ENCODE measurements around the gene PSORS1C1. TPM values are rescaled to one million over a fixed set of nuclear protein-coding genes. Genes with fewer than 3 reads are reported as not detected.
A peak's percentile ranks its signal among the peaks of the same experiment; 100 is the strongest.

Gene PSORS1C1
- total RNA-seq, 1 donor from 2014 or later: 10.5 TPM

DNA sequence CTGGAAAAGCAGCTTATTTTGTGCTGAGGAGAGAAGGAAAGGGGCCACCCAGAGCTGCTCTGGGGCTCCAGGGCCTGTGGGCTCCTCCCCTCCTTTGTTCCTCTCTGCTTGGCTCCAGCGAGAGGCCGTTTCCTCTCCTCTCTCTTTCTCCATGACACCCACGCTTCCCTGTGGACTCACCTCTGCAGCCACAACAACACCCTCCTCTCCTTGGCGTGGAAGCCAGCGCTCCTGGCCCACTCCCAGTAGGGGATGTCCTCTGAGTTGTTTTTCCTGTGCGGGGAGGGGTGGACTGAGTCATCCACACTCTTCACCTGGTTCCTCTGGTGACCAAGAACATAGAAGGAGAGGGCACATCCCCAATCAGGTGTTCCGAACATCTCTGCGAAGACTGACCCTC, 10.6 kb downstream of the PSORS1C1 start:
- Histone ChIP-seq H3K27me3 (ENCODE audit: low read depth) (no peaks in the 10 kb centered on the region), H3K27ac (no peak overlapping the region), H3K4me3 (no peak overlapping the region), H3K4me1 (peaks cover 17% of the 10 kb centered on the region), H3K36me3 (no peaks in the 10 kb centered on the region), H3K9me3 (no peaks in the 10 kb centered on the region)
- TF ChIP-seq, protein P1, sequence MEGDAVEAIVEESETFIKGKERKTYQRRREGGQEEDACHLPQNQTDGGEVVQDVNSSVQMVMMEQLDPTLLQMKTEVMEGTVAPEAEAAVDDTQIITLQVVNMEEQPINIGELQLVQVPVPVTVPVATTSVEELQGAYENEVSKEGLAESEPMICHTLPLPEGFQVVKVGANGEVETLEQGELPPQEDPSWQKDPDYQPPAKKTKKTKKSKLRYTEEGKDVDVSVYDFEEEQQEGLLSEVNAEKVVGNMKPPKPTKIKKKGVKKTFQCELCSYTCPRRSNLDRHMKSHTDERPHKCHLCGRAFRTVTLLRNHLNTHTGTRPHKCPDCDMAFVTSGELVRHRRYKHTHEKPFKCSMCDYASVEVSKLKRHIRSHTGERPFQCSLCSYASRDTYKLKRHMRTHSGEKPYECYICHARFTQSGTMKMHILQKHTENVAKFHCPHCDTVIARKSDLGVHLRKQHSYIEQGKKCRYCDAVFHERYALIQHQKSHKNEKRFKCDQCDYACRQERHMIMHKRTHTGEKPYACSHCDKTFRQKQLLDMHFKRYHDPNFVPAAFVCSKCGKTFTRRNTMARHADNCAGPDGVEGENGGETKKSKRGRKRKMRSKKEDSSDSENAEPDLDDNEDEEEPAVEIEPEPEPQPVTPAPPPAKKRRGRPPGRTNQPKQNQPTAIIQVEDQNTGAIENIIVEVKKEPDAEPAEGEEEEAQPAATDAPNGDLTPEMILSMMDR (IDR thresholded peaks at IDR 0.05): no peak
- intact Hi-C loops (cut with DNase I): no loop called here
- ATAC-seq (peak; percentile 64 to 74), DNase-seq (peak; percentile 61)

DNA sequence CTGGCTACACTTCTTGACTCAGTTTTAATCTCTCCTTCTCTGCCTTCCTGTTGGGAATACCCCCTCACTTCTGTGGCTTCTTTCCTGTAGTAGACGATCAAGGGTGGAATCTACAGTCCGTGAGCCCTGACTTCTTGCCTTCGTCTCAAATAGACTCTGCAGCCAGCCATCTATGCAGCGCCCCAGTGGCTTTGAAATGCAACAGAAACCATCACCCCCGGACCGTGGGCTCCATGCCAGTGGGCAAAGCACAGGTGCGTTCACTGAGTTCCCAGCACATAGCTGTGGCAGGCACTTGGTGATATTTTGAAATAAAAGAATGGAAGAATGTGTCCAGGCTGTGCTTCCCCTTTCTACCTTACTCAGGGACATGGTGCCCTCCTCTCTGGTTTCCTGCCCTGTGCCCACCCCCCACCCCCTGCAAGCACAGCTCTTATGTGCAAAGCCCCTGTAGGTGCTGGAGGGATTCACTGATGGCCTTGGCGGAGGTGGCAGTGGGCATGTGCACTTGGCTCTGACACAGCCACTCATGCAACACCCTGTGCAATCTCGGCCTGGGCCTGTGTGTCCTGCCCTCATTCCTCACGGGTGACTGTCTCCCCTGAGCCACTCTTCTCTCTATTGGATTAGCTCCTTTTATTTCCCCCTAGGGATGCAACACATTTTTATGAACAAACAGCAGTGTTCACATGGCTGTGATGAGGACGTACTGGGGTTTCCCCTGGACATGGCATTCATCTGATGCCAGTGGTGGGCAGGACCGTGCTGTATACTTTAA, 11.2 kb downstream of the PSORS1C1 start:
- Histone ChIP-seq H3K27ac (no peak overlapping the region), H3K4me1 (peaks cover 17% of the 10 kb centered on the region), H3K27me3 (ENCODE audit: low read depth) (no peaks in the 10 kb centered on the region), H3K4me3 (no peak overlapping the region), H3K36me3 (no peaks in the 10 kb centered on the region), H3K9me3 (no peaks in the 10 kb centered on the region)
- no peak for DNase-seq
- TF ChIP-seq, protein P1 (IDR thresholded peaks at IDR 0.05): no peak
- intact Hi-C loops (cut with DNase I): no loop called here
- no peak for ATAC-seq

DNA sequence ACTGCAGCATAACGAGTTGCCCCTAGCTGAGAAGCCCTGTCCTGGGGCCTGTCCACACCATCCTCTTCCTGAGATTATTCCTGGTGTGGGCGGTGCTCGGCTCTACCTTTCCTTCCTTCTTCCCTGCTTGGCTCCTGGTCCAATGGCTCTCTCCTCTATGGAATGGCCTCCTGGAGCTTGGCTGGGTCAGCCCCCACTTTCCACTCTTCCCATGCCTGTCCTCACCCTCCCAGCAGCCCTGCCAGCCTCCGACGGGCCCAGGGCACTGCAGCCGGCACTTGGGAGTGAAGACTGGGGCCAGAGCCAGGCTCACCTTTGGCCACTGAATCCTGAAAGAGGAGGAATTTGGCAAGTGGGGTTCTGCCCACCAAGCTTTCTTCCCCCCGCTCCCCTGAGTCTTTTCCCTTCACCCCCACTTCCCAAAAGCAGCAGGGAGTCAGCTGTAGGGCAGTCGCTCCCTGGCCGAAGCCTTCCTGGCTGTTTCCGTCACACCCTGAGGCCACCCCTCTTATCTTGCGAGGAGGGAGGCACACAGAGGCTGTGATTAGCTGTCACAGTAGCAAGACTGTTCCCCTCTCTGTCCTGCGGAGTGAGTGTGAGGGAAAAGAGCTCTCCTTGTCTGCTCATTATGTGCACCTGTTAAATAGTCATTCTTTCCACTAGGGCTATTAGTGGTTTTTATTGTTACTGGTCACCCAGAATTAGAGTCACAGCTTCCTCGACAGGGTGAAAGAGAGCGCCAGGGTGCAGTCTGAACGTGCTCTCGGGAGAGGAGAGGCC, 12.0 kb downstream of the PSORS1C1 start:
- intact Hi-C loops (cut with DNase I): no loop called here
- ATAC-seq: no peak
- peaks cover 17% of the 10 kb centered on the region for H3K4me1 ChIP-seq

DNA sequence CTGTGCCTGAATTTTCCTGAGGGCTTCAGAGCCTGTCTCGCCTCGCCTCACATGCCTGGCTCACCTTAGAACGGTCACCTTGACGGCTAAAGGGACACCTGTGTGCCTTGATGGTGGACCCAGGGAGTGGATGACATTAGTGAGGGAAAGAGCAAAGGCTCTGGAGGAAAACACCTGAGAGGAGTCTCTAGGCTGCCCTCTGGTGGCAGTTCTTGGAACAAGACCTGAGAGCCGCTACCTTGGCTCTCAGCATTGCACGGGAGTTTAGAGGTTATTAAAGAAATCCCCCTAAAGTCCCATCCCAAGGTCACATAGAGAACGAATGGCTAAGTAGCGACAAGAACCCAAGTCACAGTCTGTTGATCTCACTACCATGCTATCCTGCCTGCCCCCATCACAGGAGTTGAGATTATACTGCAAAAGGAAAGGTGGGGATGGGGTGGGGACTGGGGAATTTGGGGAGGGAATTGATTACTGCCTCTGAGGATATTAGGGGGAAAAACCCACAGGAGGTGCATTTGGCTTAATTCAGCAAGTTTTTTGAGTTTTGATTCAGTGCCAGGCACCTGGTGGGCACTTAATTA, 13.6 kb downstream of the PSORS1C1 start:
- intact Hi-C loops (cut with DNase I): no loop called here
- TF ChIP-seq, protein P1 (IDR thresholded peaks at IDR 0.05): peak; percentile 88
- peak; percentile 70 for DNase-seq
- Histone ChIP-seq H3K4me1 (peaks cover 6% of the 10 kb centered on the region), H3K4me3 (no peak overlapping the region), H3K36me3 (no peaks in the 10 kb centered on the region), H3K27me3 (ENCODE audit: low read depth) (no peaks in the 10 kb centered on the region), H3K27ac (no peak overlapping the region), H3K9me3 (no peaks in the 10 kb centered on the region)
- peak; percentile 57 to 65 for ATAC-seq

More for the DNA sequence above, 12.0 kb downstream of the PSORS1C1 start:
- no peak overlapping the region for H3K4me3 ChIP-seq
- no peaks in the 10 kb centered on the region for H3K36me3 ChIP-seq
- no peaks in the 10 kb centered on the region for H3K9me3 ChIP-seq
- H3K27ac ChIP-seq: no peak overlapping the region
- no peak for DNase-seq
- TF ChIP-seq, protein P1 (IDR thresholded peaks at IDR 0.05): no peak
- H3K27me3 ChIP-seq (ENCODE audit: low read depth): no peaks in the 10 kb centered on the region

DNA sequence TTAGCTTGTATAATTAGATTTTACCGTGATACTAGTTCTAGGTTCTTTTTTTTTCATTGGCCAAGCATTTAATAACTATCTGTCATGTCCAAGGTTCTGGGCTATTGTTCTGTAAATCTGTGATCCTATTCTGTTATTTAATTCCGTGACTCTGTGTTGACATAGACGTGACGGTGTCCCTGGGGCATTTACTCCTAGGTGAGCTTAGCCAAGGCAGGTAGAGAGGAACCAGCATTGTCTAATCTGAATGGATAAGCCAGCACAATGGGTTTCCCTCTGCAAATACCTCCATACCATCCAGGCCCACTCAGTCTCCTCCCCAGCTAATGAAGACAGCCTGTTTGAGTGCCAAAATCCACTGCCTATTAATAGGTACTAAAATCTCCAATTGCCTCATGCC, 14.5 kb downstream of the PSORS1C1 start:
- Histone ChIP-seq H3K4me3 (no peak overlapping the region), H3K36me3 (no peaks in the 10 kb centered on the region), H3K27me3 (ENCODE audit: low read depth) (no peaks in the 10 kb centered on the region), H3K9me3 (no peaks in the 10 kb centered on the region), H3K4me1 (peaks cover 5% of the 10 kb centered on the region), H3K27ac (no peak overlapping the region)
- intact Hi-C loops (cut with DNase I): no loop called here
- DNase-seq (no peak), ATAC-seq (no peak)
- TF ChIP-seq, protein P1 (IDR thresholded peaks at IDR 0.05): no peak
